Lower leg skin (tissue), 3 donors: ENCODE measurements around the gene MBLAC1.

Source experiments
- CTCF ChIP-seq, 3 donors: fragments of 450-650 bp; IDR thresholded peaks; one replicate each; pipeline ENCODE4 v1.5.1; 2016; ENCODE audit warnings: antibody characterized with exemption in 3 of 3, mild to moderate bottlenecking in 3 of 3, moderate library complexity in 2 of 3
- POLR2A ChIP-seq, 2 donors: fragments of 450-650 bp; IDR thresholded peaks; one replicate each; pipeline ENCODE4 v1.6.1; 2016 to 2017; ENCODE audit warnings: antibody characterized with exemption in 2 of 2, mild to moderate bottlenecking in 1 of 2, moderate library complexity in 1 of 2

DNA sequence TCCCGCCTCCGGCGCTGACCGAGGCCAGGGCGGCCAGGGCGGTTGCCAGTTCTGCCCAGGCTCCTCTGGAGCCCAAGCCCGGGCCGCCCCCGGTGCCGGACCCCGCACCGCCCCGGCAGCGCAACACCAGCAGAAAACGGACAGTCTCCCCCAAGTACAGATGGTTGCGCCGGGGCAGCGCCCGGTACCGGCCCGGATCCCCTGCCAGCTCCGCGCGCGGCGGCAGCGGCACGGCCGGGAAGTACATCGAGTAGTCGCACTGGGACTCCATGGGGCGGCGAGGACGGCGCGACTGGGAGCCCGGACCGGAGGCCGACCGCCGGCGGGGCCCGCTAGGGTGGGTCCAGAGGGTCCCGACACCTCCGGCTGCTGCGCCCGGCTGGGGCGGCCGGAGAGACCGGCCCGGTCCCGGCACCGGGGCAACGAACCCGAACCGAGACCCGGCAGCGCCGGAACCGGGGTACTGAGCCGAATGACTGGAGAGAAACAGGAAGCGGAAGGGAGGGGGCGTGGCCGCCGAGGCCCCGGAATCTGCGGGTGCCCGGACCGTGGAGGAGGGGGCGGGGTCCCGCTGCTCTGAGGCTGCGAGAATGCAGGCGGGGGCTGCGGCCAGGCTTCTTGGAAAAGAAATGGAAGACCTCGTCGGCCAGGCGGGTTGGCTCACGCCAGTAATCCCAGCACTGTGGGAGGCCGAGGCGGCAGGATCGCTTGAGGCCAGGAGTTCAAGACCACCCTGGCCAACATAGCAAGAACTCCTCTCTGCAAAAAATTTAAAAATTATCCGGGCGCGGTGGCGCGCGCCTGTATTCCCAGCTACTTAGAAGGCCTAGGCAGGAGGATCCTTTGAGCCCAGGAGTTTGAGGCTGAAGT lies 31.7 kb downstream of the MBLAC1 start, which contains the start of gene TRAPPC14:
- TF ChIP-seq CTCF (IDR thresholded peaks at IDR 0.05) (no peak), POLR2A (IDR thresholded peaks at IDR 0.05) (no peak)
